DOHH2 (cell line): ENCODE data around the gene IHH.

Experiments
- H3F3A ChIP-seq: fragments of 200-600 bp; sonication (generic), shearing (Covaris generic); 2 replicates; pipeline ENCODE4 v1.6.0; 2016; ENCODE audit warnings: antibody characterized with exemption, mild to moderate bottlenecking; ENCODE audit not compliant: control insufficient read depth, insufficient read depth
- H3K27ac ChIP-seq: fragments of 200-600 bp; sonication (generic); 2 replicates; pipeline ENCODE4 v1.5.1; 2014; ENCODE audit warnings: low read depth, mild to moderate bottlenecking, low read length, moderate library complexity
- H3K27me3 ChIP-seq: fragments of 200-600 bp; sonication (generic); 2 replicates; pipeline ENCODE4 v1.6.1; 2014; ENCODE audit warnings: mild to moderate bottlenecking, low read length, mixed read lengths; ENCODE audit not compliant: control insufficient read depth
- H3K36me3 ChIP-seq: fragments of 200-600 bp; sonication (generic); 2 replicates; pipeline ENCODE4 v1.6.1; 2014; ENCODE audit warnings: mild to moderate bottlenecking, low read length, moderate library complexity, mixed read lengths; ENCODE audit not compliant: control insufficient read depth
- H3K4me1 ChIP-seq: fragments of 200-600 bp; sonication (generic); 2 replicates; pipeline ENCODE4 v1.6.1; 2014; ENCODE audit warnings: mild to moderate bottlenecking, low read length, mixed read lengths; ENCODE audit not compliant: control insufficient read depth
- H3K4me2 ChIP-seq: fragments of 200-600 bp; sonication (generic); 2 replicates; pipeline ENCODE4 v1.6.0; 2014; ENCODE audit warnings: mild to moderate bottlenecking, low read length, moderate library complexity
- H3K4me3 ChIP-seq: fragments of 200-600 bp; sonication (generic); 2 replicates; pipeline ENCODE4 v1.5.1; 2014; ENCODE audit warnings: mild to moderate bottlenecking, low read length, mixed read lengths
- H3K79me2 ChIP-seq: fragments of 200-600 bp; sonication (generic); 2 replicates; pipeline ENCODE4 v1.6.1; 2014; ENCODE audit warnings: mild to moderate bottlenecking, low read length, mixed read lengths; ENCODE audit not compliant: control insufficient read depth
- H3K9me2 ChIP-seq: fragments of 200-600 bp; sonication (generic); replicated peaks from 2 replicates; pipeline ENCODE4 v1.6.1; 2014; ENCODE audit warnings: mild to moderate bottlenecking, low read length, mixed read lengths; ENCODE audit not compliant: control insufficient read depth
- H3K9me3 ChIP-seq: fragments of 200-600 bp; sonication (generic); 2 replicates; pipeline ENCODE4 v1.6.1; 2014; ENCODE audit warnings: antibody characterized with exemption, low read length, mixed read lengths; ENCODE audit not compliant: control insufficient read depth, insufficient read depth
- H4K20me1 ChIP-seq: fragments of 200-600 bp; sonication (generic); 2 replicates; pipeline ENCODE4 v1.6.0; 2014; ENCODE audit warnings: low read depth, mild to moderate bottlenecking, antibody characterized with exemption, low read length, moderate library complexity; ENCODE audit not compliant: control insufficient read depth, insufficient read depth
- CTCF ChIP-seq: fragments of 200-600 bp; sonication (generic); IDR thresholded peaks from one replicate; pipeline ENCODE4 v1.5.1; 2014; ENCODE audit warnings: antibody characterized with exemption, mild to moderate bottlenecking, low read depth, low read length; ENCODE audit not compliant: poor library complexity, severe bottlenecking
- EZH2phosphoT487 ChIP-seq: fragments of 200-600 bp; sonication (generic); IDR thresholded peaks from 2 replicates; pipeline ENCODE4 v1.6.1; 2017; ENCODE audit warnings: borderline replicate concordance, mild to moderate bottlenecking, antibody characterized with exemption, low read length, moderate library complexity, mixed read lengths

IHH gene

GRCh38 chr2:219087848-219088247 lies 27.1 kb upstream of the IHH start:
- Histone ChIP-seq H3K36me3 (no peaks in the 10 kb centered on the region), H3K79me2 (no peaks in the 10 kb centered on the region), H3K27me3 (no peaks in the 10 kb centered on the region), H3K4me1 (no peaks in the 10 kb centered on the region), H3K4me3 (no peak overlapping the region), H4K20me1 (no peaks in the 10 kb centered on the region), H3K27ac (no peak overlapping the region), H3K9me2 (no peaks in the 10 kb centered on the region), H3F3A (no peaks in the 10 kb centered on the region), H3K4me2 (no peak overlapping the region), H3K9me3 (no peaks in the 10 kb centered on the region)
- TF ChIP-seq CTCF (no peak), EZH2phosphoT487 (no peak)

DNA sequence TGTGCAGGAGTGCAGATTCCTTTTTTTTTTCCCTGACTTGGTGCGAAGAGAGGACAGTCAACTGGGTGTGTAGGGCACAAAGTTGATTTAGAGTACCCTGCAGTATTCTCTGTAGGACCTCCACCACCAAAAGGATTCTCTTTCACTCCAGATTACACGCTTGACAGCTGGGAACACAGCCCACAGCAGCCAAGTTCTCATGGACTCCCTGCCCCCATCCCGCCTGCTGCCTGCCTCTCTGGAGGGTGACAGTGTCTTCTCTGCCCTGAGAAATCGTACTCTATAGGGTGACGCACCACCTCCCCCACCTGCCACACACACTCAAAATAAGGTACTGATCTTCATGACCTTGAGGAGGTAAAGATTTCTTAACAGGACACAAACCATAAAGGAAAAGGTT lies 26.6 kb upstream of the IHH start:
- H3F3A ChIP-seq, result no peaks in the 10 kb centered on the region
- H3K4me1 ChIP-seq, result peaks cover under 1% of the 10 kb centered on the region
- no peaks in the 10 kb centered on the region for H3K9me2 ChIP-seq
- no peaks in the 10 kb centered on the region for H3K36me3 ChIP-seq
- H3K27me3 ChIP-seq, result no peaks in the 10 kb centered on the region
- H4K20me1 ChIP-seq, result no peaks in the 10 kb centered on the region
- H3K4me2 ChIP-seq, result no peak overlapping the region
- no peak overlapping the region for H3K27ac ChIP-seq
- no peak overlapping the region for H3K4me3 ChIP-seq
- no peaks in the 10 kb centered on the region for H3K9me3 ChIP-seq
- no peak for TF ChIP-seq EZH2phosphoT487
- TF ChIP-seq CTCF, result no peak
- no peaks in the 10 kb centered on the region for H3K79me2 ChIP-seq

- H3K4me1 ChIP-seq, result peaks cover 12% of the 10 kb centered on the region
- H3K27me3 ChIP-seq, result no peaks in the 10 kb centered on the region
- H3K4me2 ChIP-seq, result no peak overlapping the region
- H3K79me2 ChIP-seq, result no peaks in the 10 kb centered on the region
- H3F3A ChIP-seq, result no peaks in the 10 kb centered on the region; the same call in 1 of the 2 replicates
- H3K9me2 ChIP-seq, result no peaks in the 10 kb centered on the region
- no peak overlapping the region for H3K27ac ChIP-seq
- no peaks in the 10 kb centered on the region for H3K9me3 ChIP-seq
- TF ChIP-seq EZH2phosphoT487 (no peak), CTCF (no peak)
- H3K36me3 ChIP-seq, result no peaks in the 10 kb centered on the region
- H3K4me3 ChIP-seq, result no peak overlapping the region
- no peaks in the 10 kb centered on the region for H4K20me1 ChIP-seq
Measured at GRCh38 chr2:219086196-219086595, 25.5 kb upstream of the IHH start.

GRCh38 chr2:219084791-219085190 lies 24.1 kb upstream of the IHH start:
- H3K4me3 ChIP-seq, result no peak overlapping the region
- H3K36me3 ChIP-seq, result no peaks in the 10 kb centered on the region
- no peaks in the 10 kb centered on the region; the same call in 1 of the 2 replicates for H3F3A ChIP-seq
- no peak for TF ChIP-seq CTCF
- no peak for TF ChIP-seq EZH2phosphoT487
- peaks cover 17% of the 10 kb centered on the region for H3K4me1 ChIP-seq
- no peaks in the 10 kb centered on the region for H3K27me3 ChIP-seq
- H3K79me2 ChIP-seq, result no peaks in the 10 kb centered on the region
- H3K4me2 ChIP-seq, result no peak overlapping the region
- H4K20me1 ChIP-seq, result no peaks in the 10 kb centered on the region
- H3K27ac ChIP-seq, result no peak overlapping the region
- no peaks in the 10 kb centered on the region for H3K9me3 ChIP-seq
- H3K9me2 ChIP-seq, result no peaks in the 10 kb centered on the region
